ENCODE measurements around the gene KCNJ6. TPM values are rescaled to one million over a fixed set of nuclear protein-coding genes. Genes with fewer than 3 reads are reported as not detected.

Gene KCNJ6
- total RNA-seq, 1 experiment from 2014 or later: 1.2 TPM

DNA sequence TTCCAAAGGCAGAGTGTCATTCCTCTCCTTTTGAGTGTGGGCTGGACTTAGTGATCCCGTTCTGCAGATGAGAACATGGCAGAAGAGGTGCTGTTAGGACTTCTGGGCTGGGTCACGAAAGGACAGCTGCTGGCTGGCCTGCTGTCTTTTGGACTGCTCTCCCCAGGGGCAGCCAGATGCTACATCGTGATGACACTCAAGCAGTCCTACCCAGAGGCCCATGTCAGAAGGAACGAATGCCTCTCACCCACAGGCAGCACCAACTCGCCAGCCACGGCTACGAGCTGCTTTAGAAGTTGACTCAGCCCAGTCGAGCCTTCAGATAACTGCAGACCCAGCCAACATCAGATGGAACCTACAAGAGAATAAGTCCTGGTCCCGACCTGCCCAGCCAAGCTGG is 156.5 kb downstream of the KCNJ6 start:
- Histone ChIP-seq H4K20me1 (ENCODE audit: control insufficient read depth, insufficient read depth, insufficient read length) (no peaks in the 10 kb centered on the region), H4K8ac (replicated peaks; ENCODE audit: insufficient read length, low read depth, low read length) (no peak overlapping the region), H2BK15ac (ENCODE audit: low read depth, low read length) (no peak overlapping the region), H2BK120ac (ENCODE audit: low read depth, low read length, poor library complexity, severe bottlenecking) (no peak overlapping the region), H2AK5ac (ENCODE audit: insufficient read length, low read length) (no peak overlapping the region), H3K18ac (ENCODE audit: insufficient read length, low read depth, low read length) (no peak overlapping the region), H3K9me3 (ENCODE audit: control insufficient read depth, low read depth, low read length) (no peaks in the 10 kb centered on the region), H3K4me2 (ENCODE audit: insufficient read depth, insufficient read length, low read length) (no peak overlapping the region), H3T11ph (ENCODE audit: low read length) (no peak overlapping the region), H2BK20ac (ENCODE audit: low read depth, low read length, poor library complexity, severe bottlenecking) (no peak overlapping the region), H3K79me1 (ENCODE audit: insufficient read depth, low read depth, low read length, poor library complexity, severe bottlenecking) (no peaks in the 10 kb centered on the region), H3K4ac (ENCODE audit: low read depth, low read length) (no peak overlapping the region), H3K23ac (ENCODE audit: insufficient read length, low read depth, low read length) (no peak overlapping the region), H4K5ac (ENCODE audit: insufficient read length, low read depth, low read length) (no peak overlapping the region), H3K4me1 (ENCODE audit: insufficient read depth, low read length) (peaks cover 1% of the 10 kb centered on the region; the same call in 1 of the 2 replicates), H2BK12ac (ENCODE audit: insufficient read length, low read depth, low read length) (no peak overlapping the region), H4K91ac (ENCODE audit: insufficient read length, low read depth, low read length) (no peak overlapping the region), H3K23me2 (ENCODE audit: insufficient read length, low read depth, low read length, poor library complexity, severe bottlenecking) (no peaks in the 10 kb centered on the region), H3K79me2 (ENCODE audit: insufficient read depth, low read length) (no peaks in the 10 kb centered on the region), H3K9ac (ENCODE audit: extremely low read depth, insufficient read length, low read length) (no peak overlapping the region), H2BK5ac (ENCODE audit: insufficient read length, low read length) (no peak overlapping the region), H3K27ac (ENCODE audit: insufficient read length, low read depth, low read length) (no peak overlapping the region), H3K56ac (ENCODE audit: insufficient read length, low read depth, low read length) (no peak overlapping the region), H3K27me3 (ENCODE audit: insufficient read depth, low read length) (no peaks in the 10 kb centered on the region), H2AFZ (ENCODE audit: low read length) (no peak overlapping the region), H3K14ac (ENCODE audit: insufficient read depth, low read length) (no peak overlapping the region)
- no CpG with 5 or more reads among the region's 9 CpGs for WGBS (ENCODE audit: extremely low coverage, insufficient read length, low lambda C conversion rate)
- peaks cover 26 to 28% of the 10 kb centered on the region in 2 experiments for H3K4me1 Mint-ChIP-seq
- H3K4me3 Mint-ChIP-seq: no peak overlapping the region
- DNase-seq: no peak
- H3K27ac Mint-ChIP-seq: no peak overlapping the region
- no peaks in the 10 kb centered on the region for H3K9me3 Mint-ChIP-seq
- H3K36me3 Mint-ChIP-seq (ENCODE audit: insufficient read depth in 1 of 3, low read depth in 3 of 3): no peaks in the 10 kb centered on the region
- TF ChIP-seq CTCF (conservative IDR thresholded peaks at IDR 0.05): no peak
- peaks cover 2% of the 10 kb centered on the region; the same call in 1 of the 2 replicates for H3K27me3 Mint-ChIP-seq (ENCODE audit: low read depth)

Data from H9 (cell line).